Measurements from ENCODE around the gene DYNLRB1. TPM values are rescaled to one million over a fixed set of nuclear protein-coding genes. Genes with fewer than 3 reads are reported as not detected.
A peak's percentile ranks its signal among the peaks of the same experiment; 100 is the strongest.

The DYNLRB1 gene
- total and polyA plus RNA-seq, 2 experiments from 2014 or later: 103 to 224 TPM

DNA sequence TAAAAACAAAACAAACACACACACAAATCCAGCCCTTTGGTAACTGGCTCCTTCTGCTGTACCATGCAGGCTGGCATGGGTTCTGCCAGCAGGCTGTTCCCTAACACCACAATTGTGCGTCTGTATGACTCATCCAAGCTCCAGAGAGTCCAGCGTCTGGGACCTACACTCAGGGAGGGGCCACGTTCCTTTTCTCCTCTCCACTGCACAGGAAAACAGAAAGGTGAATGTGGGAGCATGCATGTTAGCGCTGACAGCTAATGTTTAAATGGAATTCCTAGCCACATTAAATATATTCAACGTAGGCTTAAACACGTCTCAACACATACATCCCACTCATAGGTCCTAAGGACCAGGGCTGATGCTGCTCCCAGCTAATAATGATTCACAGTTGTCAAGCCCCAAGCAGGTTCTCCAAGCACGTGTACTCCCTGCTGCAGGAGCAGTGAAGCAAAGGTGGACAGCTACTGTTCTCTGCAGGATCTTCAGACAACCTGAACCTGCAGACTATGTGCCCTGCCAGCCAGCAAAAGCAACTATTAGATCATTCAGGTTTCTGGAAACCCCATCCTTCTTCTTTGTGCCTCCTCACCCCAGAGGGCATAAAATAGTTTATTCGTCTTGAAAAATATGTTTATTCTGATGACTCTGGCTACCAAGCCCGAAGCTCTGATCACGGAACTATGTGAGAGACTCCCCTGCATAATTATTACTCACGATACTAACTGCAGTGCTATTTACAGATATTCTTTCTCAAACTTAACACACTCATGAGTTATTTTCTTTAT is 63.2 kb downstream of the DYNLRB1 start:
- Histone ChIP-seq H3K9me2 (replicated peaks; ENCODE audit: insufficient read depth) (no peaks in the 10 kb centered on the region), H3K9me3 (ENCODE audit: low read depth) (no peaks in the 10 kb centered on the region), H4K20me1 (ENCODE audit: insufficient read depth, poor library complexity, severe bottlenecking) (no peaks in the 10 kb centered on the region), H3K4me2 (no peak overlapping the region), H3K4me1 (ENCODE audit: insufficient read depth) (peaks cover 4% of the 10 kb centered on the region), H3K27ac (no peak overlapping the region), H3K79me2 (no peaks in the 10 kb centered on the region), H3K36me3 (replicated peaks; ENCODE audit: insufficient read depth, low read depth) (no peaks in the 10 kb centered on the region), H2AFZ (no peak overlapping the region), H3K4me3 (no peak overlapping the region), H3K27me3 (no peaks in the 10 kb centered on the region)
- WGBS (ENCODE audit: low lambda C conversion rate, missing lambda C conversion rate): 70% methylated on average over 11 of the region's 11 CpGs
- TF ChIP-seq EZH2 (IDR thresholded peaks at IDR 0.05; ENCODE audit: borderline replicate concordance): no peak
- TF ChIP-seq, protein P1, sequence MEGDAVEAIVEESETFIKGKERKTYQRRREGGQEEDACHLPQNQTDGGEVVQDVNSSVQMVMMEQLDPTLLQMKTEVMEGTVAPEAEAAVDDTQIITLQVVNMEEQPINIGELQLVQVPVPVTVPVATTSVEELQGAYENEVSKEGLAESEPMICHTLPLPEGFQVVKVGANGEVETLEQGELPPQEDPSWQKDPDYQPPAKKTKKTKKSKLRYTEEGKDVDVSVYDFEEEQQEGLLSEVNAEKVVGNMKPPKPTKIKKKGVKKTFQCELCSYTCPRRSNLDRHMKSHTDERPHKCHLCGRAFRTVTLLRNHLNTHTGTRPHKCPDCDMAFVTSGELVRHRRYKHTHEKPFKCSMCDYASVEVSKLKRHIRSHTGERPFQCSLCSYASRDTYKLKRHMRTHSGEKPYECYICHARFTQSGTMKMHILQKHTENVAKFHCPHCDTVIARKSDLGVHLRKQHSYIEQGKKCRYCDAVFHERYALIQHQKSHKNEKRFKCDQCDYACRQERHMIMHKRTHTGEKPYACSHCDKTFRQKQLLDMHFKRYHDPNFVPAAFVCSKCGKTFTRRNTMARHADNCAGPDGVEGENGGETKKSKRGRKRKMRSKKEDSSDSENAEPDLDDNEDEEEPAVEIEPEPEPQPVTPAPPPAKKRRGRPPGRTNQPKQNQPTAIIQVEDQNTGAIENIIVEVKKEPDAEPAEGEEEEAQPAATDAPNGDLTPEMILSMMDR (IDR thresholded peaks at IDR 0.05; ENCODE audit: poor library complexity): peak; percentile 63
- DNase-seq (ENCODE audit: low spot score): peak; percentile 83

DNA sequence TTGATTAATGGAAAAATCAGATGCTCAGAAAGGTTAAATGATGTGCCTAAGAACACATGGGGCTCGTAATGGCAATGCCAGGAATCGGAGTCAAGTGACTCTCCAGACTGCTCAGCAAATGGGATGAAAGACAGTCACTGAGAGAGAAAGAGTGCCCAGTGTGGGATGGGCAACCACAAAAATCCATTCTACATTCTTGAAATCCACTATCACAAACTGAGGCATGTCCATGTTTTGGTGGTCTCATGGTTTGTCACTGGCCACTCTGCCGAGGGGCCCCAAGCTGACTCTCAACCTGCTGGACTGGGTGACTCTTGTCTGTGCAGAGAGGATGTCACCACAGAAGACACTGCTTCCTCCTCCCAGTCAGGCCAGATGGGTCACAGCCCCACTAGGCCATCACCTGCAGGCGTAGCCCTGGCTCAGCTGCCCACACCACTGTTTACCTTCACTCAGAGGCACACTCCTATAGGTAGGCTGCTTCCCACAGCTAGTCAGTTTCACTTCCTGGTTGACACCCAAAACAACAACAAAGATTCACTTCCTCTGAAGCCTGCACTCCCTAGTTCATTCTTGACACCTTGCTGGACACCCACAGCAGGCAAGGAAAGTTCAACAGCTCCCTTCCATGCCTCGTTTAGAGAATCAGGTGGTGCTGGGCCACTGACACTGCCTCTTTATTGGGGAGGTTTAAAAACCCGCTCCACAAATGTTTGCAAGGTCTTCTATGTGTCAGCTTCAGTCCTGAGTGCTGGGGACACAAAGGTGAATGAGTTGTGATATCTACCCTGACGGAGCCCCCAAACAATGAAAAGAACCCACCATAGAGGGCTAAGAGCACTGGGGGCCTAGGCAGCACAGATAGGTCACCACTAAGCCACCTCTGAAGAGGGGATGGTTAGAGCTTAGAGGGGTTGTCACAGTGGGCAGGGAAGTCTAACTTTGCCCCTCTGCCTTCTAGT is 64.0 kb downstream of the DYNLRB1 start:
- Histone ChIP-seq H3K79me2 (no peaks in the 10 kb centered on the region), H3K4me3 (no peak overlapping the region), H3K27me3 (no peaks in the 10 kb centered on the region), H3K36me3 (replicated peaks; ENCODE audit: insufficient read depth, low read depth) (no peaks in the 10 kb centered on the region), H3K9me3 (ENCODE audit: low read depth) (no peaks in the 10 kb centered on the region), H2AFZ (no peak overlapping the region), H3K9me2 (replicated peaks; ENCODE audit: insufficient read depth) (no peaks in the 10 kb centered on the region), H3K4me1 (ENCODE audit: insufficient read depth) (peaks cover 4% of the 10 kb centered on the region), H3K4me2 (no peak overlapping the region), H3K27ac (no peak overlapping the region), H4K20me1 (ENCODE audit: insufficient read depth, poor library complexity, severe bottlenecking) (no peaks in the 10 kb centered on the region)
- no peak for DNase-seq (ENCODE audit: low spot score)
- WGBS (ENCODE audit: low lambda C conversion rate, missing lambda C conversion rate): 96% methylated on average over 7 of the region's 7 CpGs
- TF ChIP-seq, protein P1 (IDR thresholded peaks at IDR 0.05; ENCODE audit: poor library complexity): no peak
- no peak for TF ChIP-seq EZH2phosphoT487 (IDR thresholded peaks at IDR 0.05; ENCODE audit: low read depth, severe bottlenecking, unreplicated experiment)
- no peak for TF ChIP-seq EZH2 (IDR thresholded peaks at IDR 0.05; ENCODE audit: borderline replicate concordance)

DNA sequence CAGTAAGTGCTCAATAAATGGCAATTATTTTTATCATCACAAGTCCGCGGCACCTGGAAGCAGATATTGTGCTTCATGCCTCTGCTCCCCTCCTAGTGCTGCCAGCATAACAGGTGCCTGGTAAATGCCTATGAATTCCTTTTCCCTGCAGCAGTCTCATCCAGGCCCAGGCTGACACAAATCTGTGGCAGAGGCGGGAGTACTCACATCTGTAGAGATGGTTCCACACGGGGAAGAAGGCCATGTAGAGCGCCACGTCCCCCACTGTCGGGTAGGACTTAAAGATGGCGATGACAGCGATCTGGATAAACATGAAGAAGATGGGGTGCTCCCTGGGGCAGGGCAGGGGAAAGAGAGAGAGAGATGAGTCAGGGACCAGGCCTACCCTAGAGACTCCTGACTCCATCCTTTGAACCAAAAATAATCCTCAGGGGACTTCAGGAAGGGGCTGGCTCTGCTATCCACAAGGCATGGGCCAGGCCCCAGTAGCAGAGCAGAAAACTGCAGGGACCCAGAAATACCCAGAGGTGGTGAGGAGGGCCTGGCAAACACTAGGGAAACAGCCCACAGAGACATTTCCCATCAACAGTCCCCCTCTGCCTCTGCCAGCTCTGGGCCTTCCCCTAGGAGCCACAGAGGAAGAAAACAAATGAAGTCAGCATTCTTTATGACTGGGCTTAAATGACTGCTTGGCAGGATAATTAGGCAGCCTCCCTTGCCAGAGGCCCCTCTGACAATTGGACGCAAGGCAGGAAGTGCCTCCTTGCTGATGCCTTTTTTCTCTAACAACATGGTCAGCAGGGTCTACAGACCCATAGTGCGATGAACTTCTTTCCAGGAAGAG is 65.3 kb downstream of the DYNLRB1 start:
- Histone ChIP-seq H3K79me2 (no peaks in the 10 kb centered on the region), H3K4me3 (no peak overlapping the region), H4K20me1 (ENCODE audit: insufficient read depth, poor library complexity, severe bottlenecking) (no peaks in the 10 kb centered on the region), H3K9me3 (ENCODE audit: low read depth) (no peaks in the 10 kb centered on the region), H3K36me3 (replicated peaks; ENCODE audit: insufficient read depth, low read depth) (no peaks in the 10 kb centered on the region), H2AFZ (no peak overlapping the region), H3K4me2 (no peak overlapping the region), H3K9me2 (replicated peaks; ENCODE audit: insufficient read depth) (no peaks in the 10 kb centered on the region), H3K4me1 (ENCODE audit: insufficient read depth) (peaks cover 4% of the 10 kb centered on the region), H3K27ac (peak overlapping the region; percentile 74), H3K27me3 (no peaks in the 10 kb centered on the region)
- TF ChIP-seq EZH2phosphoT487 (IDR thresholded peaks at IDR 0.05; ENCODE audit: low read depth, severe bottlenecking, unreplicated experiment) (no peak), EZH2 (IDR thresholded peaks at IDR 0.05; ENCODE audit: borderline replicate concordance) (no peak)
- TF ChIP-seq, protein P1 (IDR thresholded peaks at IDR 0.05; ENCODE audit: poor library complexity): no peak
- peak; percentile 49 for DNase-seq (ENCODE audit: low spot score)
- WGBS (ENCODE audit: low lambda C conversion rate, missing lambda C conversion rate): 90% methylated on average over 11 of the region's 11 CpGs

Data from hepatocyte (in vitro differentiated cells).